B cell (primary cell): ENCODE measurements around the gene RREB1. TPM values are rescaled to one million over a fixed set of nuclear protein-coding genes. Genes with fewer than 3 reads are reported as not detected.

Source experiments
- ATAC-seq: fragments of 200-7000 bp; cut with Tn5 transposase; one replicate; pipeline ENCODE4 v1.10.0; 2021; ENCODE audit warnings: low read depth, mild to moderate bottlenecking, moderate number of reproducible peaks, moderate library complexity
- CTCF ChIA-PET: fragments of 350-600 bp; sonication (Branson Sonifier 250); formaldehyde crosslinking; loops from one replicate; lab custom pipeline; 2021; ENCODE audit warnings: antibody characterized with exemption, inconsistent platforms; lab: Charles Lee
- POLR2A ChIA-PET: fragments of 350-600 bp; sonication (Branson Sonifier 250); formaldehyde crosslinking; loops from one replicate; lab custom pipeline; 2021; ENCODE audit warnings: antibody characterized with exemption; lab: Charles Lee
- DNase-seq: peaks from one replicate; pipeline ENCODE4 v3.0.0; 2013
- H2AFZ ChIP-seq: 2 replicates; pipeline ENCODE4 v1.6.1; 2012; ENCODE audit warnings: mild to moderate bottlenecking, low read depth, low read length; ENCODE audit not compliant: insufficient read depth, poor library complexity, severe bottlenecking
- H3K27ac ChIP-seq, 2 donors: 1 replicate in 1 of 2; 2 replicates in 1 of 2; pipeline ENCODE4 v1.5.1; 2012 to 2013; ENCODE audit warnings: low read length in 2 of 2, mild to moderate bottlenecking in 2 of 2, moderate library complexity in 1 of 2
- H3K27me3 ChIP-seq, 4 experiments: fragments of 200-600 bp in 1 of 4; sonication (generic) in 1 of 4; replicated peaks in 1 of 4; 1 replicate in 2 of 4; 2 replicates in 2 of 4; pipeline versions ENCODE4 v1.6.1 to v1.7.0; 2013 to 2016; ENCODE audit warnings: low read length in 3 of 4, mild to moderate bottlenecking in 2 of 4, mixed read lengths in 1 of 4, moderate library complexity in 1 of 4; ENCODE audit not compliant: insufficient read depth in 4 of 4, control insufficient read depth in 3 of 4; ENCODE audit errors: control extremely low read depth in 1 of 4
- H3K36me3 ChIP-seq, 2 experiments: replicated peaks in 1 of 2; 1 replicate in 1 of 2; 2 replicates in 1 of 2; pipeline versions ENCODE4 v1.6.1 to v1.7.1; 2013; ENCODE audit warnings: low read length in 1 of 2; ENCODE audit not compliant: insufficient read depth in 2 of 2, control insufficient read depth in 1 of 2; ENCODE audit errors: control extremely low read depth in 1 of 2, extremely low read depth in 1 of 2
- H3K4me1 ChIP-seq, 2 donors: fragments of 200-600 bp in 1 of 2; sonication (generic) in 1 of 2; 1 replicate in 1 of 2; 2 replicates in 1 of 2; pipeline versions ENCODE4 v1.5.1 to v1.6.1; 2013 to 2017; ENCODE audit warnings: low read length in 2 of 2; ENCODE audit not compliant: control insufficient read depth in 2 of 2, insufficient read depth in 2 of 2
- H3K4me2 ChIP-seq: replicated peaks from 2 replicates; pipeline ENCODE3; 2012; ENCODE audit warnings: mild to moderate bottlenecking, low read depth, low read length; ENCODE audit not compliant: poor library complexity, severe bottlenecking
- H3K4me3 ChIP-seq, 5 experiments: fragments of 200-600 bp in 1 of 5; sonication (generic) in 1 of 5; 1 replicate in 3 of 5; 2 replicates in 2 of 5; pipeline versions ENCODE4 v1.5.1 to v1.7.0; 2011 to 2016; ENCODE audit warnings: low read length in 4 of 5, mild to moderate bottlenecking in 4 of 5, low read depth in 2 of 5, control low read depth in 1 of 5, moderate library complexity in 1 of 5; ENCODE audit not compliant: insufficient read depth in 1 of 5; ENCODE audit errors: control extremely low read depth in 1 of 5, extremely low read depth in 1 of 5
- H3K79me2 ChIP-seq: fragments of 200-600 bp; sonication (generic); one replicate; pipeline ENCODE4 v1.6.0; 2016; ENCODE audit warnings: low read length; ENCODE audit not compliant: control insufficient read depth, insufficient read depth
- H3K9ac ChIP-seq: fragments of 200-600 bp; sonication (generic); 2 replicates; pipeline ENCODE4 v1.6.1; 2017; ENCODE audit warnings: mild to moderate bottlenecking, low read length, moderate library complexity
- H3K9me3 ChIP-seq, 3 donors: one replicate each; pipeline versions ENCODE4 v1.6.1 to v1.7.1; 2013; ENCODE audit warnings: low read length in 2 of 3; ENCODE audit not compliant: control insufficient read depth in 2 of 3, insufficient read depth in 1 of 3; ENCODE audit errors: control extremely low read depth in 1 of 3
- H4K20me1 ChIP-seq: 2 replicates; pipeline ENCODE4 v1.6.0; 2012; ENCODE audit warnings: mild to moderate bottlenecking, low read length; ENCODE audit not compliant: insufficient read depth, control insufficient read depth, poor library complexity, severe bottlenecking
- H3K27ac Mint-ChIP-seq: one replicate; pipeline ENCODE4 v1.8.0; 2021; ENCODE audit warnings: mixed read lengths
- H3K27me3 Mint-ChIP-seq: one replicate; pipeline ENCODE4 v1.8.0; 2021; ENCODE audit warnings: mixed read lengths
- H3K4me1 Mint-ChIP-seq: one replicate; pipeline ENCODE4 v1.8.0; 2021; ENCODE audit warnings: mixed read lengths
- H3K4me3 Mint-ChIP-seq: one replicate; pipeline ENCODE4 v1.8.0; 2021; ENCODE audit warnings: mixed read lengths
- H3K9me3 Mint-ChIP-seq: one replicate; pipeline ENCODE4 v1.8.0; 2022; ENCODE audit warnings: mixed read lengths; ENCODE audit not compliant: insufficient read depth
- CTCF ChIP-seq: fragments of 200-600 bp; IDR thresholded peaks from one replicate; pipeline ENCODE4 v1.8.0; 2022; ENCODE audit warnings: antibody characterized with exemption, mild to moderate bottlenecking
- EZH2 ChIP-seq: IDR thresholded peaks from 2 replicates; pipeline ENCODE4 v1.6.1; 2012; ENCODE audit warnings: borderline replicate concordance, low read depth, mild to moderate bottlenecking, moderate library complexity, low read length; ENCODE audit not compliant: insufficient read depth, poor library complexity, severe bottlenecking
- WGBS: methylation state at CpG from one replicate; pipeline ENCODE4 v1.1.5; 2013; ENCODE audit warnings: missing lambda C conversion rate; ENCODE audit not compliant: insufficient coverage; 5-methylcytosine and 5-hydroxymethylcytosine counted together
- intact Hi-C: fragments of 100-400 bp; cut with micrococcal nuclease; formaldehyde crosslinking; loops from one replicate; pipeline ENCODE4 v1.10.0; 2022
- polyA plus RNA-seq: library from polyadenylated mRNA; depleted of rRNA; stranded (reverse); fragments of >200 nt; gene quantifications from 2 replicates; pipeline ENCODE4 v1.2.3, GENCODE V29; 2012
- total RNA-seq, 2 donors: library from RNA; stranded (reverse); fragments of 120-200 nt in 1 of 2; gene quantifications; 1 replicate in 1 of 2; 2 replicates in 1 of 2; pipeline versions ENCODE4 v1.2.3 to v1.2.4, GENCODE V29; 2013 to 2022

RREB1 gene
- total and polyA plus RNA-seq, 2 donors (not counting 1 experiment from before 2014, with no cell fraction given), result 10.4 to 58.6 TPM

- CTCF ChIA-PET, result interaction anchor here (1.9 to 4.1 kb wide), 2 partner anchors 18 to 107 kb away, joined by 6 to 17 read pairs; no protein-coding TSS in a partner anchor
- ATAC-seq (peak; percentile 32), DNase-seq (peak; percentile 86)
- H3K4me3 ChIP-seq, result peak overlapping the region in 4 of 5 experiments; percentile 0 to 45 (median 34)
- H3K9me3 ChIP-seq, result no peaks in the 10 kb centered on the region
- POLR2A ChIA-PET, result interaction anchor here (0.6 to 1.6 kb wide), 2 partner anchors 8 to 84 kb away, joined by 3 to 4 read pairs; no protein-coding TSS in a partner anchor
- peak overlapping the region; percentile 75 for H3K4me2 ChIP-seq
- H3K79me2 ChIP-seq, result peaks cover 79% of the 10 kb centered on the region
- intact Hi-C loops, result loop anchor here (1.0 to 5.0 kb wide), 3 partner anchors 25 to 65 kb away; partner anchors contain the start of gene RREB1
- TF ChIP-seq EZH2 (no peak), CTCF (no peak)
- WGBS, result 17% methylated on average over 3 of the region's 8 CpGs
- H3K36me3 ChIP-seq, result no peaks in the 10 kb centered on the region
- peak overlapping the region; percentile 90 for H3K27ac Mint-ChIP-seq
- H4K20me1 ChIP-seq, result peaks cover 12% of the 10 kb centered on the region
- H3K4me1 ChIP-seq, result peaks cover 54 to 56% of the 10 kb centered on the region in 2 donors
- H2AFZ ChIP-seq, result peak overlapping the region; percentile 57
- H3K4me1 Mint-ChIP-seq, result peaks cover 70% of the 10 kb centered on the region
- H3K9me3 Mint-ChIP-seq, result no peaks in the 10 kb centered on the region
- H3K27ac ChIP-seq, result peak overlapping the region; percentile 89 to 90
- H3K9ac ChIP-seq, result peak overlapping the region; percentile 45
- H3K4me3 Mint-ChIP-seq, result peak overlapping the region; percentile 78
- no peaks in the 10 kb centered on the region for H3K27me3 ChIP-seq
- H3K27me3 Mint-ChIP-seq, result no peaks in the 10 kb centered on the region
Observed at GRCh38 chr6:7136859-7137334, 29.1 kb downstream of the RREB1 start.
